ENCODE measurements around the gene CNTROB.

Gene CNTROB

DNA sequence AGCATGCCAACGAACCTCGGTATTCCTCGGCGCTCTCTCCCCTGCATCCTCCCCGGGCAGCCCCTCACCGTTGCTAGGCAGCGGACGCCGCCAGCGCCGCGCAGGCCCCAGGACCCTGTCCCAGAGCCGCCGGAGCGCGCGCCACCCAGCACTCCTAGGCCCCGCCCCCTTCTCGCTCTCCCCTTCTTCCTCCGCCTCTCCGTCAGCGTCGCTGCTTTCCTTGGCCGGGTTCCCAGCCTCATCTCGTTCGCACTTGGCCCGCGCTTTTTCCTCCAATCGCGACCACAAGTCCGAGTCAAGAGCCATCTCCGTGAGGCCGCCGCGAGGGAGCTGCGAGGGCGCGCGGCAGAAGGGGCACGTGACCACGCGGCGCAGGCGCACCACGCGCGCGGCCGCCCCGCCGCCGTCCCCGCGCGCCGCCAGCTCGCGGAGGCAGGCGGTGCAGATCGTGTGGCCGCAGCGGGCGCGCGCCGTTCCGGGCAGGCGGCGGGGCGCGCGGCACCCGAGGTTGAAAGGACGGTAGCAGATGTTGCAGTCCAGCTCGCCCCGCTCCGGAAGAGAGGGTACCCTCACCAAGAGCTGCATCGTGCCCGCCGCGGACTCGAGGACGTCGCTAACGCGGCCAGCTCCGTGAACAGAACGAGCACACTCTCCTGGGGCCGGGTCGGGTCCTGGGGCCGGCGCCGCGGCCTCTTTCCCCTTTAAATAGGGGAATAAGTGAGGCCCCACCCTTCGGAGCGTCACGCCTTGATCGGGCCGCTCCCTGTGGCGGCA lies 16.2 kb upstream of the CNTROB start, which contains the start of gene RNF227:
TSS of gene RNF227 (minus strand) at position 679 of the 774 bp plus-strand sequence. CDS start at position 585, 94 bp downstream.
- TF ChIP-seq, protein P1, sequence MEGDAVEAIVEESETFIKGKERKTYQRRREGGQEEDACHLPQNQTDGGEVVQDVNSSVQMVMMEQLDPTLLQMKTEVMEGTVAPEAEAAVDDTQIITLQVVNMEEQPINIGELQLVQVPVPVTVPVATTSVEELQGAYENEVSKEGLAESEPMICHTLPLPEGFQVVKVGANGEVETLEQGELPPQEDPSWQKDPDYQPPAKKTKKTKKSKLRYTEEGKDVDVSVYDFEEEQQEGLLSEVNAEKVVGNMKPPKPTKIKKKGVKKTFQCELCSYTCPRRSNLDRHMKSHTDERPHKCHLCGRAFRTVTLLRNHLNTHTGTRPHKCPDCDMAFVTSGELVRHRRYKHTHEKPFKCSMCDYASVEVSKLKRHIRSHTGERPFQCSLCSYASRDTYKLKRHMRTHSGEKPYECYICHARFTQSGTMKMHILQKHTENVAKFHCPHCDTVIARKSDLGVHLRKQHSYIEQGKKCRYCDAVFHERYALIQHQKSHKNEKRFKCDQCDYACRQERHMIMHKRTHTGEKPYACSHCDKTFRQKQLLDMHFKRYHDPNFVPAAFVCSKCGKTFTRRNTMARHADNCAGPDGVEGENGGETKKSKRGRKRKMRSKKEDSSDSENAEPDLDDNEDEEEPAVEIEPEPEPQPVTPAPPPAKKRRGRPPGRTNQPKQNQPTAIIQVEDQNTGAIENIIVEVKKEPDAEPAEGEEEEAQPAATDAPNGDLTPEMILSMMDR (IDR thresholded peaks at IDR 0.05; ENCODE audit: low read depth, low read length), result no peak
- DNase-seq (ENCODE audit: low read depth in 2 of 2), result peak; percentile 97 to 98
- peak within 1 kb of the TSS; percentile 61 to 65 for H3K4me3 ChIP-seq (replicated peaks in 1 of 2; ENCODE audit: low read depth in 2 of 2, low read length in 2 of 2)

DNA sequence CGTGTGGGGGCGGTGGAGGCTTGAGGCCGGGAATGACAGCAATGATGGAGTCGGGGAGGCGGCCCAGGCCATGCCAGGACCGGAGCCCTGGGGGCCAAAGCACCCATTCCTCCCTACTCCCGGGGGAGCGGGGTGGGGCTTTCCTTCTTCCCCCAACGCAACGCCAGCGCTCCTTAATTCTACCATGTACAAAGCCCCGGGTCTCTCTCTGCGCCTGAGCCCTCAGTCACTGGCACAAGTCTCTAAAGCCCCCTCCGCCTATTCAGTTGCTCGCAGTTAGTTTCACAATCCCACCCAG lies 15.7 kb upstream of the CNTROB start:
- H3K4me3 ChIP-seq (replicated peaks in 1 of 2; ENCODE audit: low read depth in 2 of 2, low read length in 2 of 2), result peak overlapping the region; percentile 50 to 54
- DNase-seq (ENCODE audit: low read depth in 2 of 2), result no peak
- TF ChIP-seq, protein P1 (IDR thresholded peaks at IDR 0.05; ENCODE audit: low read depth, low read length), result no peak

DNA sequence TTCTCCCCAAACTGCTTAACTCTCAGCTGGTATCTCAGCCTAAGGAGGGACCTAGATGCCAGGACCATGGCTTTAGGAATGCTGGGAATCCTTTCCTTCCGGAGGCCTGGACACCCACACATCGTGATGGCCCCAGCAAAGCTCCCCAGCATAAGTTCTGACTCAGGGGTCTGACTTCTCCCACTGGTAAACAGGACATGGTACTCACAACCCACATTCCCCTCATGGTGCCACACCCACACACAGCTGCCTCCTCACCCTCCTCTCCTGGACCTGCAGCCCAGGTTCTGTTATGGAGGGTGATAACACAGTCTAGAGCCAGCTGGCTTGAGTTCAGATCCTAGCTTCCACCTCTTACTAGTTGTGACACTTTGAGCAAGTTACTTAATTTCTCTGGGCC lies 15.2 kb upstream of the CNTROB start:
- TF ChIP-seq, protein P1 (IDR thresholded peaks at IDR 0.05; ENCODE audit: low read depth, low read length), result no peak
- DNase-seq (ENCODE audit: low read depth in 2 of 2), result peak; percentile 36 to 57
- no peak overlapping the region for H3K4me3 ChIP-seq (replicated peaks in 1 of 2; ENCODE audit: low read depth in 2 of 2, low read length in 2 of 2)

DNA sequence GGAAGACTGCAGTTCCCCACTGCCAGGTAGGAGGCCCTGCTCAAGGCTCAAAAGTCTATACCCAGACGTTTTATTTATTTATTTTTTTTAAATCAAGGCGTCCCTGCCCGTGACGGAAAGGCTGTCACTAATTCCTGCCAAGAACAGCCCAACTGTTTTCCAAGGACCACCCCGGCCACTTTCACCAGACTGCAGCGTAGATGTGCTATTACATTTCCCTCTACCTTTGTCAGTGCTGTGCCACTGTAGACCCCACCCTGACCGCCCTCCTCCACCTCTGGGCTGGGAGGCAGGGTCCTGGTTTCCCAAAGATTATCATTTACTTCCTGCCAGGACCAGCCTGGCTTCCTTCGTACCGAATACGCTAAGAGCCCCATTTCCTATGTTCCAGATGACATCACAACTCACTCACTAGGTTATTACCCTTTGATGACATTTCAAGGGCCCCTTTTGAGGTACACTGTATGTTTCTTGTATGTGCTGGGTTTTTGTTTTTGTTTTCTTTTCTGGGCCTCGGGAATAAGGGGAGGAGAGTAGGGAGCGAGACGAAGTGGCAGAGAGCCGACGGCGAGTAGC lies 9.6 kb upstream of the CNTROB start:
- peak overlapping the region; percentile 37 to 41 for H3K4me3 ChIP-seq (replicated peaks in 1 of 2; ENCODE audit: low read depth in 2 of 2, low read length in 2 of 2)
- TF ChIP-seq, protein P1 (IDR thresholded peaks at IDR 0.05; ENCODE audit: low read depth, low read length), result no peak
- DNase-seq (ENCODE audit: low read depth in 2 of 2), result no peak

DNA sequence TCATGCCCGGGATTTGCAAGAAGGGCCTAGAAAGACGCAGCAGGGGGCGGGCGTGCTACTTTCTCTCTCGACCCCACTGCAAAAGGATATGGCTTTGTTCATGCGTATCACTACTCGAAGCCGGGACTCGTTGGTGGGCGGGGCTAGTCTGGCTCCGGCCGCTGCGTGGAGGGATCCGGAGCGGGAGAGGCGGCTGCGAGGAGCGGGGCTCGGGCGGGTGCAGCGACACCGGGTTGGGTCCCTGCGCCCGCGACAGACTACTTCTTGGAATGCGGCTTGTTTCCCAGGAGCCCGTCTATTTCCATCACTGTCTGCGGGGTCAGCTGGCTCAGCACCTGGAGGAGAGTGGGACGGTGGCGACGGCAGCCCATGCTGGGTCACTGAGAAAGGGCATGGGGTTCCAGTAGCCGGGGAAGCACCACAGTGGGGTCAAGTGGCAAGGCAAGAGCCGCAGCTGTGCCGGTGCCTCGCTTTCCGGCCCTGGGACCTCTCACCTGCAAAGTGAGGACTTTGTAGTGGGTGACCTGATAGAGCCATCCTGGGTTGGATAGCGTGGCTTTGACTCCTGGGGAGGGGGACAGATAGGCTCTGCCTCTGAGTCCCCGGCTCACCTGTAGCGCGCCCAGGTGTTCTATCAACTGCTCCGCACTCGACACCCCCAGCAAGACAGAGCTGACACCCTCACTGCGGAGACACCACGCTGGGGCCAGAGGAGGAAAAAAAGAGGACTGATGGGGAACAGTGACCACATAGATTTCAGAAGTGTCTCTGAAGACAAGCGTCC lies 9.0 kb upstream of the CNTROB start:
- peak; percentile 77 to 88 for DNase-seq (ENCODE audit: low read depth in 2 of 2)
- peak overlapping the region; percentile 37 to 41 for H3K4me3 ChIP-seq (replicated peaks in 1 of 2; ENCODE audit: low read depth in 2 of 2, low read length in 2 of 2)
- TF ChIP-seq, protein P1 (IDR thresholded peaks at IDR 0.05; ENCODE audit: low read depth, low read length), result no peak

DNA sequence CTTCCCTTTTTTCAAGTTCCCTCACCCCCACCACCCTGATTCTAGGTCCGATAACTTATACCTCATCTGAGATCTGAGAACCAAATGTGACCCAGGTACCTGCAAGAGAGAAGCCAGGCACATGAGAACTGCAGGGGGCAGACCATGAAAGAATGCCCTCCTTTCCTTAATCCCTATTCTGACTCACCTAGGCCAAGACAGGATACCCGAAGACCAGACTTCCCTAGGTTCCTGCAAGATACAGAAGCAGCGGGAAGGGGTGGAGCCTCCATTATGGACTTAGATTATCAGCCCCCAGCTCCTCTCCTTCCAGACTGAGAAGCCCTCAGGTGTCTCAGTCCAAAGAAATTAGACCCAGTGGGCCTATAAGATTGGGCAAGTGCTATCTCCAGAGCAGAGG lies 4.4 kb upstream of the CNTROB start:
- TF ChIP-seq, protein P1 (IDR thresholded peaks at IDR 0.05; ENCODE audit: low read depth, low read length), result no peak
- DNase-seq (ENCODE audit: low read depth in 2 of 2), result no peak
- H3K4me3 ChIP-seq (replicated peaks in 1 of 2; ENCODE audit: low read depth in 2 of 2, low read length in 2 of 2), result no peak overlapping the region
